ENCODE measurements around the gene FAM168B. TPM values are rescaled to one million over a fixed set of nuclear protein-coding genes. Genes with fewer than 3 reads are reported as not detected.
A peak's percentile ranks its signal among the peaks of the same experiment; 100 is the strongest.

Gene FAM168B
- total and polyA plus RNA-seq, 2 of the 13 experiments (the other 11 are each of a cell fraction or from before 2014, with no cell fraction given), result 64.5 to 113 TPM

DNA sequence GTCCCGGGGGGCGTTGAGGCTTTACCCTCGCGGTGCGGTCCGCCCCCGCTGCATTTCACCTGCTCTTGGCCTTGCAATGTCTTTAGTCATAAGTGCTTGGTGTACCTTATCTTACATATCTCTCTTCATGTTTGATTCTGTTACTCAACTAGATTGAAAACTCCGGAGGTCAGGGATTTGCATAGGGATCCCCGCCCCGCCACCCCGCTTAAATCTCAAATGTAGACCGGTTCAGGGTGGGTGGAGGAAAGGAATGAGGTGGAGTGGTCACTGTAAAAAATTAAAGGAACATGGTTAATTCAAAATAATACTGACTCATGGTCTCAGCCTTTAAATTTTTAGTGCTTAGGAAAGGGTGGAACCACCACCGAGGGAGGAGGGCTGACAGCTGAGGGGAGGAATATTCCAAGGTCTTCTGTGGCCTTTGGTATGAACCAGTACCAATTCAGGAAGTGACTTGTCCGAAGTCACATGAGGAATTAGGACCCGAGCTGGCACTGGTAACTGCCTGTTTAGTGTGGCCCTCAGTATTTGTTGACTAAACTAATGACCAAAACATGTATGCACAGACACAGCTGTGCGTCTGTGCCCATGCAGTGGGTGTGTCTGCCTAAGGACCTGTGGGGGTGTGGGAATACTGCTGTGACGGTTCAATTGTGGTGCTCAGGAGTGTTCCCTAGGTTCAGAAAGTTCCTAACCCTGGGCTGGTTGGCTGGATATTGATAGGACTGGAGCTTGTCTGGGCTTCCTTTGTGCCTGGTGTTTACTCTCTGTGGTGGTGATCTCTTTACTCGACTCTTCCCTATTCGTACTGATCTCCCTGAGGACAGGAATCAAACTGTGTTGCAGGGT, 12.9 kb upstream of the FAM168B start (continued):
- no peak for TF ChIP-seq MAZ (IDR thresholded peaks at IDR 0.05; ENCODE audit: borderline replicate concordance, low read depth, low read length)
- TF ChIP-seq MAZ (CRISPR knock-in tag; IDR thresholded peaks at IDR 0.05; ENCODE audit: low read depth), result peak; percentile 58; the same call in 1 of the 2 replicates
- TF ChIP-seq IRF1 (CRISPR knock-in tag; IDR thresholded peaks at IDR 0.05; ENCODE audit: low read depth), result 0 out of 2 replicates have a peak, but pooled peaks have one; percentile 81
- TF ChIP-seq, protein P1, sequence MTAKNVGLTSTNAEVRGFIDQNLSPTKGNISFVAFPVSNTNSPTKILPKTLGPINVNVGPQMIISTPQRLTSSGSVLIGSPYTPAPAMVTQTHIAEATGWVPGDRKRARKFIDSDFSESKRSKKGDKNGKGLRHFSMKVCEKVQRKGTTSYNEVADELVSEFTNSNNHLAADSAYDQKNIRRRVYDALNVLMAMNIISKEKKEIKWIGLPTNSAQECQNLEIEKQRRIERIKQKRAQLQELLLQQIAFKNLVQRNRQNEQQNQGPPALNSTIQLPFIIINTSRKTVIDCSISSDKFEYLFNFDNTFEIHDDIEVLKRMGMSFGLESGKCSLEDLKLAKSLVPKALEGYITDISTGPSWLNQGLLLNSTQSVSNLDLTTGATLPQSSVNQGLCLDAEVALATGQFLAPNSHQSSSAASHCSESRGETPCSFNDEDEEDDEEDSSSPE (CRISPR knock-in tag; IDR thresholded peaks at IDR 0.05), result peak; percentile 44; the same call in 1 of the 2 replicates
- TF ChIP-seq, protein P2, sequence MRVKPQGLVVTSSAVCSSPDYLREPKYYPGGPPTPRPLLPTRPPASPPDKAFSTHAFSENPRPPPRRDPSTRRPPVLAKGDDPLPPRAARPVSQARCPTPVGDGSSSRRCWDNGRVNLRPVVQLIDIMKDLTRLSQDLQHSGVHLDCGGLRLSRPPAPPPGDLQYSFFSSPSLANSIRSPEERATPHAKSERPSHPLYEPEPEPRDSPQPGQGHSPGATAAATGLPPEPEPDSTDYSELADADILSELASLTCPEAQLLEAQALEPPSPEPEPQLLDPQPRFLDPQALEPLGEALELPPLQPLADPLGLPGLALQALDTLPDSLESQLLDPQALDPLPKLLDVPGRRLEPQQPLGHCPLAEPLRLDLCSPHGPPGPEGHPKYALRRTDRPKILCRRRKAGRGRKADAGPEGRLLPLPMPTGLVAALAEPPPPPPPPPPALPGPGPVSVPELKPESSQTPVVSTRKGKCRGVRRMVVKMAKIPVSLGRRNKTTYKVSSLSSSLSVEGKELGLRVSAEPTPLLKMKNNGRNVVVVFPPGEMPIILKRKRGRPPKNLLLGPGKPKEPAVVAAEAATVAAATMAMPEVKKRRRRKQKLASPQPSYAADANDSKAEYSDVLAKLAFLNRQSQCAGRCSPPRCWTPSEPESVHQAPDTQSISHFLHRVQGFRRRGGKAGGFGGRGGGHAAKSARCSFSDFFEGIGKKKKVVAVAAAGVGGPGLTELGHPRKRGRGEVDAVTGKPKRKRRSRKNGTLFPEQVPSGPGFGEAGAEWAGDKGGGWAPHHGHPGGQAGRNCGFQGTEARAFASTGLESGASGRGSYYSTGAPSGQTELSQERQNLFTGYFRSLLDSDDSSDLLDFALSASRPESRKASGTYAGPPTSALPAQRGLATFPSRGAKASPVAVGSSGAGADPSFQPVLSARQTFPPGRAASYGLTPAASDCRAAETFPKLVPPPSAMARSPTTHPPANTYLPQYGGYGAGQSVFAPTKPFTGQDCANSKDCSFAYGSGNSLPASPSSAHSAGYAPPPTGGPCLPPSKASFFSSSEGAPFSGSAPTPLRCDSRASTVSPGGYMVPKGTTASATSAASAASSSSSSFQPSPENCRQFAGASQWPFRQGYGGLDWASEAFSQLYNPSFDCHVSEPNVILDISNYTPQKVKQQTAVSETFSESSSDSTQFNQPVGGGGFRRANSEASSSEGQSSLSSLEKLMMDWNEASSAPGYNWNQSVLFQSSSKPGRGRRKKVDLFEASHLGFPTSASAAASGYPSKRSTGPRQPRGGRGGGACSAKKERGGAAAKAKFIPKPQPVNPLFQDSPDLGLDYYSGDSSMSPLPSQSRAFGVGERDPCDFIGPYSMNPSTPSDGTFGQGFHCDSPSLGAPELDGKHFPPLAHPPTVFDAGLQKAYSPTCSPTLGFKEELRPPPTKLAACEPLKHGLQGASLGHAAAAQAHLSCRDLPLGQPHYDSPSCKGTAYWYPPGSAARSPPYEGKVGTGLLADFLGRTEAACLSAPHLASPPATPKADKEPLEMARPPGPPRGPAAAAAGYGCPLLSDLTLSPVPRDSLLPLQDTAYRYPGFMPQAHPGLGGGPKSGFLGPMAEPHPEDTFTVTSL (CRISPR knock-in tag; IDR thresholded peaks at IDR 0.05; ENCODE audit: borderline replicate concordance), result 0 out of 2 replicates have a peak, but pooled peaks have one; percentile 52
- TF ChIP-seq KLF16 (CRISPR knock-in tag; IDR thresholded peaks at IDR 0.05), result peak in 1 of 2 experiments; percentile 78; a peak in 2 of 4 replicates
- TF ChIP-seq FOXO1 (CRISPR knock-in tag; IDR thresholded peaks at IDR 0.05), result peak; percentile 8; the same call in 1 of the 2 replicates
- peak; percentile 29; the same call in 1 of the 2 replicates for TF ChIP-seq ZMYM4 (CRISPR knock-in tag; IDR thresholded peaks at IDR 0.05)
- TF ChIP-seq ELF1 (CRISPR knock-in tag; IDR thresholded peaks at IDR 0.05), result peak; percentile 80
- TF ChIP-seq ARID3A (IDR thresholded peaks at IDR 0.05; ENCODE audit: low read depth, low read length), result peak; percentile 52; the same call in 1 of the 2 replicates
- peak; percentile 71; the same call in 1 of the 2 replicates for TF ChIP-seq YEATS2 (CRISPR knock-in tag; IDR thresholded peaks at IDR 0.05; ENCODE audit: borderline replicate concordance)
- peak; percentile 80 for TF ChIP-seq FOXA3 (CRISPR knock-in tag; IDR thresholded peaks at IDR 0.05)
- TF ChIP-seq ZNF17 (CRISPR knock-in tag; IDR thresholded peaks at IDR 0.05), result no peak
- peak; percentile 96 for TF ChIP-seq ZNF263 (CRISPR knock-in tag; IDR thresholded peaks at IDR 0.05)
- TF ChIP-seq GLI4 (CRISPR knock-in tag; IDR thresholded peaks at IDR 0.05; ENCODE audit: borderline replicate concordance), result no peak

Data from HepG2 (cell line).